ENCODE results near the gene ANO7.

ANO7 gene

GRCh38 chr2:241204490-241204889 is 16.0 kb downstream of the ANO7 start:
- in situ Hi-C loops (cut with MboI; ENCODE audit: low sequenced_read_pairs): no loop called here

- in situ Hi-C loops (cut with MboI; ENCODE audit: low sequenced_read_pairs): no loop called here
Measured at GRCh38 chr2:241205086-241205485, 16.6 kb downstream of the ANO7 start.

DNA sequence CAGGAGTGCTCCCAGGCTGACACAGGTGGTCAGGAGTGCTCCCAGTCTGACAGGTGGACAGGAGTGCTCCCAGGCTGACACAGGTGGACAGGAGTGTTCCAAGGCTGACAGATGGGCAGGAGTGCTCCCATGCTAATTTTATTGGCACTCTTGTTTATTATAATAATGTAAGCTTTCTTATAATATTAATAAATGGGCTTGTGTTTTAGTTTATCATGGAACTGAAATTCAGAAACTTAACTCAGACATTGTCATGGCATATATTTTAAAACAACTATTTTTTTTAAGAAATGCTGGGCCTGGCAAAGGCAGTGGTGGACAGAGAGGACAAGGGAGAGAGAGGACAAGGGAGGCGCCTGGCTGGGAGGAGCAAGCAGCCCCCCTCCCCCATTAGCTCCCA is 18.7 kb downstream of the ANO7 start:
- in situ Hi-C loops (cut with MboI; ENCODE audit: low sequenced_read_pairs): no loop called here

GRCh38 chr2:241207641-241208040 is 19.2 kb downstream of the ANO7 start:
- in situ Hi-C loops (cut with MboI; ENCODE audit: low sequenced_read_pairs): no loop called here

DNA sequence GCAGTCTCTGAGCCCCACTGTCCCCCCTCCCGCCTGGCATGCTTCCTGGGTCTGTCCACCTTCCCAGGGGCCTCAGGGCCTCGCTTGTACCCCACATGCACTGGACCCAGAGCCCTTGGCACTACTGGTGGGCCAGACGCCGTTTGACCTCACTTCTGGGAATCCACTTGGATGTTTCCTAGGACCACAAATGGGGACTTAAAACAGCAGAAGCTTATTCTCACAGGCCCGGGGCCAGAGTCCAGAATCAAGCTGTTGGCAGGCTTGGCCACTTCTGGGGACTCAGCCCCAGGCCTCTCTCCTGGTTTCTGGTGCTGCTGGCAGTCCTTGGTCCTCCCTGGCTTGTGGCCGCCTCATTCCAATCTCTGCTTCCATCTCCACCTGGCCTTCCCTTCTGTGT is 19.6 kb downstream of the ANO7 start:
- in situ Hi-C loops (cut with MboI; ENCODE audit: low sequenced_read_pairs): no loop called here

DNA sequence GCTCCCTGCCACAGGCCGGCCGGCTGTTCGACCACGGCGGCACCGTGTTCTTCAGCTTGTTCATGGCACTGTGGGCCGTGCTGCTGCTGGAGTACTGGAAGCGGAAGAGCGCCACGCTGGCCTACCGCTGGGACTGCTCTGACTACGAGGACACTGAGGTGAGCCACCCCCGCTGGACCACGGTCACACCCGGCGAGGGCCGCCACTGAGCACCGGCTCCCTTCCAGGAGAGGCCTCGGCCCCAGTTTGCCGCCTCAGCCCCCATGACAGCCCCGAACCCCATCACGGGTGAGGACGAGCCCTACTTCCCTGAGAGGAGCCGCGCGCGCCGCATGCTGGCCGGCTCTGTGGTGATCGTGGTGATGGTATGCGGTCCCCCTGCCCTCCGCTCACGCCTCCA is 20.8 kb downstream of the ANO7 start:
- in situ Hi-C loops (cut with MboI; ENCODE audit: low sequenced_read_pairs): no loop called here

DNA sequence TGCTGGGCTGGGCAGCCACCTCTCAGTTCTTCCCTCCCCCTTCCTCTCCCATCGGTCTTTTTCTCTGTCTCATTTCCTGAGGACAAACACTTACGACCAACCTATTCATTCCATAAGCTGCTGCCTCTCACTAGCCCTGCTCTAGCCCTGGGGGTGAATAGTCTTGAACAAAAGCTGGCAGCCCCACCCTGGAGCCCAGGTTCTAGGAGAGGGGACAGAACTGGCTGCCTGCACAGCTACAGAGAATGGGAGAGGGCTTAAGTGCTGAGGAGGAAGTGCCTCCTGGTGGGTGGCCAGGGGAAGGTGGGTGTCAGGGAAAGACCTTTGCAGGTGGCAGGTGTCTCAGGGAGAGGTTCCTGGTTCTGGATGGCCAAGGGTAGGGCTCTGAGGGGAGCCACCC is 22.8 kb downstream of the ANO7 start:
- in situ Hi-C loops (cut with MboI; ENCODE audit: low sequenced_read_pairs): no loop called here

DNA sequence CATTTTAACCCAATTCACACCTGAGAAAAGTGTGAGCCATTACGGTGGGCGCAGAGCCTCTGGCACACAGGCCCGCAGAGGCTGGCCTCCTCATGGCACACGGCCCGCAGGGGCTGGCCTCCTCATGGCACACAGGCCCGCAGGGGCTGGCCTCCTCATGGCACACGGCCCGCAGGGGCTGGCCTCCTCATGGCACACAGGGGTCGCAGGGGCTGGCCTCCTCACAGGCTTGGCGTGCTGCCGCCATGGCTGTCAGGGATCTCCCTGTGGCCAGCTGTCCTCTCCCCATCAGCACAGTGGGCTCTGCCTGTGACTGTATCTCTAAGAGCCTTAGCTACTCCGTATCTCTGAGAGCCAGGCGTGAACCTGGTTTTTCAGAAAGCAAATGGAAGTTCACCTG is 24.6 kb downstream of the ANO7 start:
- in situ Hi-C loops (cut with MboI; ENCODE audit: low sequenced_read_pairs): no loop called here

DNA sequence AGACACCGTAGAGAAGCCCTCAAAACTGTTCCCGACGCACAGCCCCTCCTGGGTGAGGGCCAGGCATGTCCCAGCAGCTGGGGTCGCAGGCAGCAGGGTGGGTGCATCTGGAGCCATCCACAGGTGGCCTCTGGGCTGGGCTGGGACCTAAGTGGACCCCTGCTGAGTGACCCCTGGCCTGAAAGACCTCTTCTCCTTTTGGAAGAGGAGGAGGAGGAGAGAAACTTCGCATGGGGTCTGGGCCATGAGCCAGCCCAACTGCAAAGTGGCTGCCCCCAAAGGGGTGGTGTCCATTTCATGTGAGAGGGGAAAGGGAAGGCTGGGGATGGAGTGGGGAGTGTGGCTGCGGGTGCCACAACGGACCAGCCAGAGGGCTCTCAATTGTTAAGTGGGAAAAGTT is 25.1 kb downstream of the ANO7 start:
- in situ Hi-C loops (cut with MboI; ENCODE audit: low sequenced_read_pairs): no loop called here

GRCh38 chr2:241214209-241214608 is 25.7 kb downstream of the ANO7 start:
- in situ Hi-C loops (cut with MboI; ENCODE audit: low sequenced_read_pairs): no loop called here

DNA sequence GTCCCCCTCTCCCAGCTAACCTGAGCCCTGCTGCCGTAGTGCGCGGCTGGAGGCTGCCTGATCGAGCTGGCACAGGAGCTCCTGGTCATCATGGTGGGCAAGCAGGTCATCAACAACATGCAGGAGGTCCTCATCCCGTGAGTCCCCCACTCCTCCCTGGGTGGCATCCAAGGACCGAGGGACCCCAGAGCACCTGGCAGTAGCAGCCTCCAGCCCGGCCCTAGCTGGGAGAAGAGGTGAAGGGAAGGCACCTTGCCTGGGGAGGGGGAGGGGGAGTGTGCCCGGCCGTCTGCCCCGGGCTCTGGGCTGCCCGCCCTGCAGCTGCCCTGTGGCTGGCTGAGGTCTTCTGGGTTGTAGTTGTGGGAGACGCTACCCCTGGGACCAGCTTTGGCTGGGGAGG is 26.3 kb downstream of the ANO7 start:
- in situ Hi-C loops (cut with MboI; ENCODE audit: low sequenced_read_pairs): no loop called here

DNA sequence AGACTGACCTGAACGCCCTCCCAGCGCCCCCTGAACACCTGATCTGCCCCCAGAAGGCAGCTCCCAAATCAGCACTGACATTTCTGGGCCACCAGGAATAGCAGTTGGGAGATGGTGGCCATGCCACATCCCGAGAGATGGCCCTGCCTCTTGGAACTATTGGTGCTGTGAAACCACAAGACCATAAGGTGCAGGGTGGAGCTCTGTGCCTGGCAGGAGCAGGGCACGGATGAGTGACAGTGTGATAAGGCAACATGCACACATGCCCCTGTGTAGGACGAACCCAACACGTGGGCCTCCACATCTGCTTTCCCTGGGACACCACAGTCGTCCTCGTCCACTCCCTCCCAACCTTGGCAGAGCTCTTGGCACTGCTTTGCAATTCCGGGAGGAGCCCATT is 26.9 kb downstream of the ANO7 start:
- in situ Hi-C loops (cut with MboI; ENCODE audit: low sequenced_read_pairs): no loop called here

- in situ Hi-C loops (cut with MboI; ENCODE audit: low sequenced_read_pairs): no loop called here
Measured at GRCh38 chr2:241216211-241216761, 27.8 kb downstream of the ANO7 start.

DNA sequence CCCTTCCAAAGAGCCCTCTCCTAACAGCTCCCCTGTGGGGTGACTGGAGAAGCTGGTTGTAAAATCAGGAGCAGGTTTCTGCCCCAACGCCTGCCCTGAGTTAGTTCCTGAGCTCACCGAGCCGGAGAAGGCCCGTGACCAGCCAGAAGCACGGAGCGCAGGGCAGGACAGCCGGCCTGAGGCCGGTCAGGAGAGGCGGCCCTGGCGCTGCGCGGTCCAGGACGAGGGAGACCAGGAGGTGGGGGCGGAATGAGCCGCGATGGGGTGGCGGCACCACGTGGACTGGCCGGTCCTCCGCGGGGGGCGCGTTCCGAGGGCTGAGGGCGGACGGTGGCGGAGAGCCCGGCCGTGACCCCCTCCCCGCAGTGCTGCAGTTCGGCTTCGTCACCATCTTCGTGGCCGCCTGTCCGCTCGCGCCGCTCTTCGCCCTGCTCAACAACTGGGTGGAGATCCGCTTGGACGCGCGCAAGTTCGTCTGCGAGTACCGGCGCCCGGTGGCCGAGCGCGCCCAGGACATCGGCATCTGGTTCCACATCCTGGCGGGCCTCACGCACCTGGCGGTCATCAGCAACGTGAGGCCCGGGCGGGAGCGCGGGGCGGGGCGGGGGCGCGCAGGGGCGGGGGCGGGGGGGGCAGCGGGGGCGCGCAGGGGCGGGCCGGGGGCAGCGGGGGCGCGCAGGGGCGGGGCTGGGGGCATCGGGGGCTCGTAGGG is 29.0 kb downstream of the ANO7 start:
- in situ Hi-C loops (cut with MboI; ENCODE audit: low sequenced_read_pairs): no loop called here

DNA sequence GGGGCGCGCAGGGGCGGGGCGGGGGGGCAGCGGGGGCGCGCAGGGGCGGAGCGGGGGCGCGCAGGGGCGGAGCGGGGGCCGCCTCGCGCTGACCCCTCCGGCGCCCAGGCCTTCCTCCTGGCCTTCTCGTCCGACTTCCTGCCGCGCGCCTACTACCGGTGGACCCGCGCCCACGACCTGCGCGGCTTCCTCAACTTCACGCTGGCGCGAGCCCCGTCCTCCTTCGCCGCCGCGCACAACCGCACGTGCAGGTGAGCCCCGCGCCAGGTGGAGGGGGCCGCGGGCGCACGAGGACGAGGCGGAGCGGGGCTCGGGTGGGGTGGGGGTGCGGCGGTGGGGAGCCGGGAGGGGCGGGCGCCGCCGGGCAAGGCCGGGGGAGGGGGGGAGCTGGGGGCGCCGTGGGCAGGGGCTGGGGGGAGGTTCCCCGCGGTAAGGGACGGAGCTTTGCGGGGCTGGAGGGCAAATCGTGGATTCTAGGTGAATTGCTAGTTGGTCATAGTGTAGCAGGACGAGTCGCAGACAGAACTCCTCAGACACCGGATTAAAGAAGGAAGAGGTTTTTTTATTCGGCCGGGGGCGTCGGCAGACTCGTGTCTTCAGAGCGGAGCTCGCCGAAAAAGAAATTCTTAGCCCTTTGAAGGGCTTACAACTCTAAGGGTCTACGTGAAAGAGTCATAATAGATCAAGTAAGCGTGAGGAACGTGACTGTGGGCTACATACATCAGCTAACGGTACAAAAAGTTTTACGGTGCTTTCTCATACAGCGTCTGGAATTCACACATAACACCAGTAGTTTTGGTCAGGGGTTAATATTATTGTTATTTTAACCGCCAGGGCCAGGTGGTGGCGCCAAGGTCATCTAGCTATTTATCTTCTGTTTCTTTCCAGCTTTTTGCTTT is 29.9 kb downstream of the ANO7 start:
- in situ Hi-C loops (cut with MboI; ENCODE audit: low sequenced_read_pairs): no loop called here

GRCh38 chr2:241219030-241219382 is 30.5 kb downstream of the ANO7 start:
- in situ Hi-C loops (cut with MboI; ENCODE audit: low sequenced_read_pairs): no loop called here

DNA sequence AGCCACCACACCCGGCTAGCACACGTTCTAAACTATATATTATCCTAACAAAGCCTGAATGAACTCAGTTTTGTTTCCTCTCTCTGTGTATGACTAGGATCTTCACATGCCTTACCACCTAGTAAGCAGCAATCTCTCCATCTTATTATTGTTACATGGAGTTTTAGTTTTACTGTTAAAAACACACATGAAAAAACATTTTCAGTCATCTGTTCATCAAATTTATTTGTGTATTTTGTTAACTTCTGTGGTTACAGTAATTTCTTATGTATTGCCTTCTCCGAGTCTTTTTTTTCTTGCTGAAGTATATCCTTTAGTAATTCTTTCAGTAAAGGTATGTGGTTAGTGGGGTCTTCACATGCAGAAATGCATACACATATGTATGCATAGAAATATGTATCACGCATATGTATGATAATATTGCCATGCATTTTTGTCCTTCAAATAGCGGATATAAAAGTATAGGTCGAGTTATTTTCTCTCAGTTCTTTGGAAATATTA is 31.4 kb downstream of the ANO7 start:
- in situ Hi-C loops (cut with MboI; ENCODE audit: low sequenced_read_pairs): no loop called here

DNA sequence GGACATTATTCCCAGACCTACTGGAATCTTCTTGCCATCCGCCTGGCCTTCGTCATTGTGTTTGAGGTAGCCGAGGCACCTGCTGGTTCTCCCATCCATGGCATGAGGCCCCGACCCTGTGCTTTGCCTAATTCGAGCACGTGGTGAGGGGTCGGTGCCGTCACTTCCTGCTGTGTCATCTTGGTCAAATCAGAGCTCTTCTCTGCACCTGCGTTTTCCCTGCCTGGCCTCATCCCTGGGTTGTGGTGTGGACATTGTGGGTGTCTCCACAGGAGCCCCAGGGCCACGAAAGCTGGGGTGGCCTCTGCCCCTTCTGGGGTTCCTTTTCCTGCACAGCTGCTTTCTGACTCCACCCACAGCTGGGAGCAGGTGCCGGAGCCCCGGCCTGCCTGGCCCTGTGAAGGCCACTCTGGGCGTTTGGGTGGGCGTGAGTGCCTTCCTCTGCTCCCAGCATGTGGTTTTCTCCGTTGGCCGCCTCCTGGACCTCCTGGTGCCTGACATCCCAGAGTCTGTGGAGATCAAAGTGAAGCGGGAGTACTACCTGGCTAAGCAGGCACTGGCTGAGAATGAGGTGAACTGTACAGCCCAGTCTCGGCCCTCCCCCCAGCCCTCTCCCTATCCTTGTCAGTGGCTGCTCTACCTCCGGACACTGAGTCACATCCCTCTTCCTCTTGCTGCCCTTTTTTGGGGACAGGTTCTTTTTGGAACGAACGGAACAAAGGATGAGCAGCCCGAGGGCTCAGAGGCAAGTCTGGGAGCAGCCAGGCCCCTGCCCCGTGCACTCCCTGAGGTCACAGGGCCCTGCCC is 34.9 kb downstream of the ANO7 start:
- in situ Hi-C loops (cut with MboI; ENCODE audit: low sequenced_read_pairs): no loop called here

GRCh38 chr2:241224018-241224850 is 35.8 kb downstream of the ANO7 start:
- in situ Hi-C loops (cut with MboI; ENCODE audit: low sequenced_read_pairs): no loop called here

DNA sequence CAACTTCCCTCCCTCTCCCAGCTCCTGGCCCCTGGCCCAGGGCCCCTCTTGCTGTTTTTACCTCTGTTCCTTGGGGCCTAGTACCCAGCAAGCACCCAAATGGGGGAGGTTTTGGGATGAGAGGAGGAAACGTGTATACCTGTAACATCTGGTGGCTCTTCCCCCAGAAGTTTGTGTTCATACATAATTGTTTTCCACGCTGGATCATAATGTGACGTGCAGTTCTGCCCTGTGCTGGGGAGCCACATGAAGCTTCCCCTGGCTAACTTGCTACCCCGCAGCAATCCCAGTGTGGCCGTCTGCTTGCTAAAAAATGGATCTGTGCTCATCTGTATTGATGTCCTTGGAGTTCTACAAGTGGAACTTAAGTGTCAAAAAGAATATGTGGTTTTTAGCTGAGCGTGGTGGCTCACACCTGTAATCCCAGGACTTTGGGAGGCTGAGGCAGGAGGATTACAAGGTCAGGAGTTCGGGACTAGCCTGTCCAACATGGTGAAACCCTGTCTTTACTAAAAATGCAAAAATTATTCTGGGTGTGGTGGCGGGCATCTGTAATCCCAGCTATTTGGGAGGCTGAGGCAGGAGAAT is 36.5 kb downstream of the ANO7 start:
- in situ Hi-C loops (cut with MboI; ENCODE audit: low sequenced_read_pairs): no loop called here
